C4-2B (cell line): ENCODE measurements around the gene LRRC3B.

ENCODE experiments used
- H3K27ac ChIP-seq: fragments of 450-650 bp; 2 replicates; pipeline ENCODE4 v1.5.1; 2017
- CTCF ChIP-seq: fragments of 450-650 bp; conservative IDR thresholded peaks from 2 replicates; pipeline ENCODE4 v1.5.1; 2017; ENCODE audit warnings: mild to moderate bottlenecking
- ZFX ChIP-seq: fragments of 450-650 bp; IDR thresholded peaks from 2 replicates; pipeline ENCODE4 v1.6.1; 2017

The LRRC3B gene

GRCh38 chr3:26721047-26721446 is 98.5 kb downstream of the LRRC3B start:
- H3K27ac ChIP-seq: no peak overlapping the region
- TF ChIP-seq ZFX (no peak), CTCF (no peak)

GRCh38 chr3:26731843-26732242 is 109.3 kb downstream of the LRRC3B start:
- no peak for TF ChIP-seq ZFX
- H3K27ac ChIP-seq: no peak overlapping the region

GRCh38 chr3:26750263-26750662 is 127.7 kb downstream of the LRRC3B start:
- H3K27ac ChIP-seq: no peak overlapping the region

GRCh38 chr3:26752466-26752865 is 129.9 kb downstream of the LRRC3B start:
- TF ChIP-seq ZFX (no peak), CTCF (no peak)
- no peak overlapping the region for H3K27ac ChIP-seq

More at GRCh38 chr3:26750263-26750662, 127.7 kb downstream of the LRRC3B start:
- no peak for TF ChIP-seq CTCF
- no peak for TF ChIP-seq ZFX

GRCh38 chr3:26753095-26753494 is 130.5 kb downstream of the LRRC3B start:
- H3K27ac ChIP-seq: no peak overlapping the region
- TF ChIP-seq ZFX (no peak), CTCF (no peak)

- no peak overlapping the region for H3K27ac ChIP-seq
- TF ChIP-seq CTCF (no peak), ZFX (no peak)
Measured at GRCh38 chr3:26757978-26758377, 135.4 kb downstream of the LRRC3B start.
